GM21825 (cell line): ENCODE measurements around the gene FAM3B.
"Not testable (repeated sequence)": the region's sequence is repeated elsewhere in the genome, so short reads cannot be mapped to it uniquely, and the experiment has no call there.

ENCODE experiments used
- ATAC-seq: cut with Tn5 transposase; IDR thresholded peaks from one replicate; pipeline ENCODE4 v1.9.1; 2021; ENCODE audit warnings: mild to moderate bottlenecking, moderate library complexity; ENCODE audit not compliant: unreplicated experiment

Gene FAM3B

DNA sequence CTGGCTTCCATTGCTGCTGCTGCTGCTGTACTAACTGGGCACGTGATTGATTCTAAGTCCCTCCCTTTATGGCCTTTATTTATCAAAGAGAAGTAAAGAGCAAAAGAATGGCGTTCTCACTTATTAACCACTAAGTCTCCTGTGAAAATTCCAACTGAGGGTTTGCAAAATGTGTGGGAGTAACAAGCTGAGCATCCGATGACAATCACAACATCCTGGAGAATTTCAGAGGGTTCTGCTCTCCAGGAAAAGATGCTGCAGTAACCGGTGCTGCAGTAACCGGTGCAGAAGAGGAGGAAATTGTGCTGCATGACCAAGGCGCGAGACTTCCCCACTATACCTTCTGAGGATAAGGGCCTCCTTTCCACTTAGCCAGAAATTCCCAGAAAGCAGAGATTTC lies 32.5 kb downstream of the FAM3B start:
- no peak for ATAC-seq

DNA sequence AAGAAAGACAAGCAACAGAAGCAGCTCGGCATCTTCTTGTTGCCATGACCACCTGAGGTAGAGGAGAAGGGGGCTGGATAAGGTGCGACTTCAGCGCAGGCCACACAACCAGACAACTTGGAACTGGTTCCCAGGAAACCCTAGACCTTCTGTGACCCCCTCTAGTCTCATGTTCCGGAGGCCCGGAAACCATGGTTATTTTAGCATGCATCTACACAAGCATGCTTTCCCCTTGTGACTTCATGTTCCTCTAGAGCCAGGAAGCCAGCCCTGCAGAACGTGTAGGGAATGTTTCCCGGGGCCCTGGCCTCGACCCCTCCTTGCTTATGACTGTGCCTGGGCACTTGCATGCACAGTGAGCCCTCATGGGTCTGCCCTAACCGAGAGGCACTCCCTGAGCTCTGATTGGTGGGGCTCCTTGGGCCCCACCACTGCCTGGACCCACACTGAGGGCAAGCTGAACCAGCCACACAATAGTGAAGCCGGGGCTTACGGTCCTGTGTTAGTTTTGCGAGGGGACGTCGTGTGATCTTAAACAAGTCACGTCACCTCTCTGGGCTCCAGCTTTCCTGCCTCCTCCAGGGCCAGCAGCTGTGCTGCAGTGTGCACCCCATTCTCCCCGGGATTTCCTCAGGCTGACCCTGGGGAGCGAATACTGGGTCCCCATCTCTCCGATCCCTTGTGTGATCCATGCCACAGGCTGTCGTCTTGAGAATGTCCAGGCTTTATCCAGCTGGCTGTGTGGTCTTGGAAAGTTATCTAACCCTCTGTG lies 33.2 kb downstream of the FAM3B start:
- ATAC-seq, result no peak

DNA sequence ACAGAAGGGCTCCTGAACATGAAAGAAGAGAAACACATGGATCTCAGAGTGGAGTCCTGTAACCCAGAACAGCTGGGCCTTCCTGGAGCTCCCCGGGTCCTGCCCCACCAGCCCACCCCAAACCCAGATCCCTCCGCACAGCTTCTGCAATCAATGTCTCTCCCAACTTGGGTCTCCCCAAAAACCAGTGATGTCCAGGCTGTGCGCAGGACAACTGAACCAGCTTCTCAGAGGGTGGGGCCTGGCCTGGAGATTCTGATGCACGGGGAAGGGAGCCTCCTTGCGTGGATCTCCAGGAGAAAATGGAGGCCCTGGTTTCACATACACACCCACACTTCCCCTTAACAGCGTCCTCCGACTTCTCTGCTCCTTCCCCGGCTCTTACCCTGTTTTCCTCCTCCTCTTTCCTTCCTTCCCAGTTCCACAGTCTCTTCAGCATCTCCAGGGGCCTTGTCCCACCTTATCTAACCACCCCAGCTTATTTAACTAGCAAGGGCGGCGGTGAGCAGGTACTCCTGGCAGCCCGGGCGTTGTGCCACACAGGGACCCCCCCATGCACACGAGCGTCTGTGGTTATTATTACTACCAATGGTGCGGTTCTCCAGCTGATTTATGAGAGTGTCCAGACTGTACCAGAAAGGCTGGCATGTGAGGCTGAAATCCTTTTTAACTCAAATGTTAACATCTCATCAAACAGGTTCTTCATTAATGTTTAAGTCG lies 34.0 kb downstream of the FAM3B start:
- no peak for ATAC-seq

DNA sequence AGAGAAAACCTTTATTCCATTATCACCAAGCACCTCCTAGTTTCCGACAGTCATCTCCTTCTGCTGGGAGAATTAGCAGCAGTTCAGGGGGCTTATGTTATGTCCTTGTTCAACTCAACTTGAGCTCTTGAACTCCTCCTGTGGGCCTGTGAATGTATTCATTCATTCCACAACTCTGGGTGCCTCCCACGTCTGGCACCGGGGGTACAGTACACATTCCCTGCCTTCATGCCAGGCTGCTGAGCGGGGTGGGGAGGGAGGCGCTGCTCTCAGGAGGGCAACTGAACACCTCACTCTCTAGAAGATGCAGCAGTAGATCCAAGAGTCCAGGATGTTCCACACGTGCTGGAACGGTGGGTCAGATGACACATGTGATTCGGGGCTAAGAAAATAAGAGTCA lies 40.9 kb downstream of the FAM3B start:
- ATAC-seq, result no peak

DNA sequence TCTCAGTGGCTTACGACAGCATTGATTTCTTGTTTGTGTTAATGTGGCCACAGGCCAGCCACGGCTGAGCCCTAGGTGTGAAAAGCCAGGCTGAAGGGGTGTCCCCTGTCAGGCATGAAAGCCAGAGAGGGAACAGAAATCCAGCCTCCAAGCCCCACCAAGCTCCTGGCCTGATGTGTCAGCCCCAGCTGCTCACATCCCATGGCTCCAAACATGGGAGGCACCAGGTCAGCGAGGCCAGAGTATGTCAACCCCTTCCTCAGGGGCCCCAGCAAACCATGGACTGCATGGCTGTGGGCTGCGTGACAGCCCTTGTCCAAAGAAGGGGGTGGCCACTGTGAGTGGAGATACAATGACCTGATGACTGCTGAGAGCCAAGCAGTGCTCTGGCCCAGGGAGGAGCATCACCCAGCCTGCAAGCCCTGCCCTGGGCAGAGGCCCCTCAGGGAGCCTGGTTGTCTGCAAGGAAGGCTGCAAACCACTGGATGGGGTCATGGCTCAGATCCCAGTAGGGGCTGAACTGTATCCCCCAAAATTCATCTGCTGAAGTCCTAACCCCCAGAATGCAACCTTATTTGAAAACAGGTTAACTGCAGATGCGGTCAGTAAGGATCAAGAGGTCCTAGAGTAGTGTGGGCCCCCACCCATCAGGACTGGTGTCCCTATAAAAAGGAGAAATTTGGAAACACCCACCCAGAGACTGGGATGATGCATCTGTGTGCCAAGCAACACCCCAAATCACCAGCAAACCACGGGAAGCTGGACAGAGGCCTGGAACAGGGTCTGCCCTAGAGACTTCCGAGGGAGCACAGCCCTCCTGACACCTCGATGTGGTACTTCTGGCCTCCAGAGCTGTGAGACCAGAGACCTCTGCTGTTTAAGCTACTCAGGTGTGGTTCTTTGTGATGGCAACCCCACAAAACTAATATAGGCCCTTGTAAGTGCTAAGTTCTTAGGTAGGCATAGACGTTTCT lies 41.9 kb downstream of the FAM3B start:
- no peak for ATAC-seq

DNA sequence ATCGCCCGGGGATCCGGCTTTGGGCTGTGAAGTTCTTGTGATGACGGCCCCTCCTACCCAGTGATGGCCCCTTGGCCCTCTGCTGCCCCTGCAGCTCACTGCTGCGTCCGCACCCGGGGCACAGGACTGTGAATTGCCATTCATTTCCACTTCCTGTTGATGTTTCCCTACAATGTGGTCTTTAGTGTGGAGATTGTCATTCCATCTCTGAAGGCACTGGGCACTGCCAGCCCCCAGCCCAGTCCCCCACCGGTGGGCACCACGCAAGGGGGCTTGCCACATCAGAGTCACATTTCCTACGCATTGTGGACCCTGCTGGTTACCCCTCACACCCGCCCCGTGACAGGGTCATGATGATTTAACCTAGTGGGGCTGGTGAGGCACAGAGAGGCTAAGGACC lies 42.7 kb downstream of the FAM3B start:
- no peak for ATAC-seq

DNA sequence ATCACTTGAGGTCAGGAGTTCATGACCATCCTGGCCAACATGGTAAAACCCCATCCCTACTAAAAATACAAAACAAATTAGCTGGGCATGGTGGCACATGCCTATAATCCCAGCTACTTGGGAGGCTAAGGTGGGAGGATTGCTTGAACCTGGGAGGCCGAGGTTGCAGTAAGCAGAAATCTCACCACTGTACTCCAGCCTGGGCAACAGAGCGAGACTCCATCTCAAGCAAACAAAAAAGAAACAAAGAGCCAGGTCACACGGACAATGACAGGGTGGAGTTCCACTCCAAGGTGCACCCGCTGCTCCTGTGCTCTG lies 43.1 kb downstream of the FAM3B start:
- not testable (repeated sequence) for ATAC-seq

DNA sequence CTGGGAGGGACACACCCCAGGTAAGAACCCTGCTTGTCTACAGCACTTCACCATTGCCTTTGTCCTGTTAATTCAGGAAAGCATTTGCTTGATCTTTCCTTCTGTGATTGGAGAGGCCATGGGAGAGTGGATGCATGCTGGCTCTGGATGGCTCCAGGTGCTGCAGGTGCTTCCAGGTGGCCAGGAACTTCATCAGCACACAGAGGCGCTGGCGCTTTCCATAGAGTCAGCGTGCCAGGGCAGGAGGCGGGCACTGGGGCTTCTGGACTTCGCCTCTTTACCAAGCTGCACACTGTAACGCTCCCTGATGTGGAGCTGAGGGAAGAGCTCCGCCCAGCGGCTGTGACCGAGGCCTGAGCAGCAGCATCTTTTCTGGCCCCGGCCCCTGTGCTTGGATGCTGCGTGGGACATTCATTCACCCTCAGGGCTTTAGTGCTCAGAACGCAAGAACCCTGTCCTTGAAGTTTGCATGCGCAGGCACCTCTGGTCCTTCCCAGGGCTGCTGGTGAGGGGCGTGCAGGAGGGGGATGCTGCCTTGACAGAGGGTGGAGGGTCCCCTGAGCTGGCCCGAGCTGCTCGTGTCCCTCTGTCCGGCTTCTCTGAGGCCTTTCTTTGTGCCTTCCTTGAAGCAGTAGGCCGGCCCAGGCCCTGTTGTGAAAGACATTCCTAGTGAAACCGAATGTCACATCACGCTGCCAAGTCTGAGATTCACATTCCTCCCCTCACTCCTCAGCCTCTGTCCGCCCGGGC lies 43.6 kb downstream of the FAM3B start:
- no peak for ATAC-seq

DNA sequence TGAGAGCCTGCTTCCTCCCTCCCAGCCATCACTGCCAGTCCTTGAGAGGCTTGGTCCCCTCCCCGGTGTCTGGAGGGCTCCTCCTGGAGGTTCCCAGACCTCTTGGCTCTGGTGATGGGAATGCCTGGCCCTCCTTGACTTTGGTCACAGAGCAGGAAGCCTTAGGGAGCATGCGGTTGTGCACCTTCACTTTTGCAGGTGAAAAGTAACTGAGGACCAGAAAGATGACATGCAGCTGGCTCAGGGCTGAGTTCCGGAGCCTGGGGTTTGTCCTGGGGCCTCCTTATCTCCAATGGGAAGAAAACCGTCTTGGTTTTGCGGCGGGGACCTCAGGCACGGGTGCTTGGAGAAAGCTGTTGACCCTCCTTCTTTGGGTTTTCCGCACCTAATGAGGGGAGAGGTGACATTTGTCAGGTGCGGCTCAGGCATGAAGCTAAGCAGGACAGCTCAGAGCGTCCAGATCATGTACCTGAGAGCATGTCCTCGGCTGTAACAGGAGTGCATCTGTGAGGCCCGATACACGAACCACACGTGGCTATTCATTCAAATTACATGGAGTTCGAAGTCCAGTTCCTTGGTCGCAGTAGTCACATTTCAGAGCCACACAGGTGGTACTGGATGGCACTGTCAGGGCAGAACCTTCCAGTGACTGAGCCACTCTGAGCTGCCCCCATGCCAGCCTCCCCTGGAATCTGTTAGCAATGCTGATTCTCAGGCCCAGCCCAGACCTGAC lies 44.6 kb downstream of the FAM3B start:
- ATAC-seq, result no peak

DNA sequence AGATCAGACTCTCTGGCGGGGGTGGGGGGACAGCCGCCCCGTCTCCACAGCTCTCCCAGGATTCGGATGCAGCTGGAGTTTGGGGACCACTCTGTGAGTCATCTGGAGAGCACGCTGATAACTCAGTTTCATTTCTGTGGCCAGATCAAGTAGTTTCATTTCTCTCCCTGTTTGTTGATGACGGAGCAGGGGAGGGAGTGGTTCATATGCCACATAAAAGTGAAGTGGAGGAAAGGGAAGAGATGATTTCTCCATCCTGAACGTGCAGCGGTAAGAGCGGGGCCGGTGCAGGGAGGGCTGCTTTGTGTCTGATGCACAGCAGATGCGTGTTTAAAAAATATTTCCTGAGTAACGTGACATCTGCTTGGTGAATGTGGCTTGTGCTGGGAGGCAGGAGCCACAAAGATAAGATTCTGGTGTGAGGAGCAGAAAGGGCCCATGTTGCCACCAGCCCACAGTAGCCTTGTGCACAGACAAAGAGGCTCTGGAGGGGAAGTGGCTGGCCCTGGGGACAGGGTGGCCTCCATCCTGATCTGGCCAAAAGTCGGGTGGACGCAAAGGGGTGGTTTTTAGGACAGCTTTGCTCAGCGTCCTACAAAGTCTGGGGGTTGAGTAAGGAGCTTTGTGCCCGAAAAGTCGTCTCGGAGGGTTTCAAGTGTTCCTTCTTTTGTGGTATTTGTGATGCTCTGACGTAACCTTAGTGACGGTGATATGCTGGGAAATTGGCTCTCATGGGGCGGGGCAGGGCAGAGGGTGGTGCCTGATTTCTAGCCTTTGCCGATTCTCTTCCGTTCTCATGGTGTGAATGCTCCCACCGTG lies 45.4 kb downstream of the FAM3B start, which contains the start of gene MX2:
Gene MX2 (plus strand): TSS at position 242 of the 819 bp plus-strand sequence. CDS start 14,880 bp downstream, outside the sequence.
- ATAC-seq, result no peak

DNA sequence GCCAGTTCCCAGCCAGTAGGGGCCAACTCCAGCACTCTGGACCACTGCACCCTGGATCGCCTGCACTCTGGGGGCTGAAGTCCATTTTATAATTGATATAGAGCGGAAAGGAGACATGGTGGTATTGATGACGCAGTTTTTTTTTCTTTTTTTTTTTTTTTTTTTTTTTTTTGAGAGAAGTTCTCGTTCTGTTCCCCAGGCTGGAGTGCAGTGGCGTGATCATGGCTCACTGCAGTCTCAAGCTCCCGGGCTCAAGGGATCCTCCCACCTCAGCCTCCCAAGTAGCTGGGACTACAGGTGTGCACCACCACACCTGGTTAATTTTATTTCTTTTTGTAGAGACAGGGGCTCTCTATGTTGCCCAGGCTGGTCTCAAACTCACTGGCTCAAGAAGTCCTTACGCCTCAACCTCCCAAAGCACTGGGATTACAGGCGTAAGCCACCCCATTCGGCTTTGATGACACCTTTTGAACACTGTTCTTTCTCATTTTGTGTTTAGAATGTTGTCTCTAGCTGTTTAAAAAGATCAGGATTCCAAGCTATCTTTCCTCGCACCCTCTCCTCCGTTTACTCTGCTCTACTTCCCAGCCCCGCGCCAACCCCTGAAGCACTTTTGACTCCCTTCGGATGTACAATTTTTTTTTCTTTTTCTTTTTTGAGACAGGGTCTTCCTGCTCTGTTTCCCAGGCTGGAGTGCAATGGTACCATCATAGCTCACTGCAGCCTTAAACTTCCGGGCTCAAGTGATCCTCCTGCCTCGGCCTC lies 46.2 kb downstream of the FAM3B start:
- no peak for ATAC-seq

DNA sequence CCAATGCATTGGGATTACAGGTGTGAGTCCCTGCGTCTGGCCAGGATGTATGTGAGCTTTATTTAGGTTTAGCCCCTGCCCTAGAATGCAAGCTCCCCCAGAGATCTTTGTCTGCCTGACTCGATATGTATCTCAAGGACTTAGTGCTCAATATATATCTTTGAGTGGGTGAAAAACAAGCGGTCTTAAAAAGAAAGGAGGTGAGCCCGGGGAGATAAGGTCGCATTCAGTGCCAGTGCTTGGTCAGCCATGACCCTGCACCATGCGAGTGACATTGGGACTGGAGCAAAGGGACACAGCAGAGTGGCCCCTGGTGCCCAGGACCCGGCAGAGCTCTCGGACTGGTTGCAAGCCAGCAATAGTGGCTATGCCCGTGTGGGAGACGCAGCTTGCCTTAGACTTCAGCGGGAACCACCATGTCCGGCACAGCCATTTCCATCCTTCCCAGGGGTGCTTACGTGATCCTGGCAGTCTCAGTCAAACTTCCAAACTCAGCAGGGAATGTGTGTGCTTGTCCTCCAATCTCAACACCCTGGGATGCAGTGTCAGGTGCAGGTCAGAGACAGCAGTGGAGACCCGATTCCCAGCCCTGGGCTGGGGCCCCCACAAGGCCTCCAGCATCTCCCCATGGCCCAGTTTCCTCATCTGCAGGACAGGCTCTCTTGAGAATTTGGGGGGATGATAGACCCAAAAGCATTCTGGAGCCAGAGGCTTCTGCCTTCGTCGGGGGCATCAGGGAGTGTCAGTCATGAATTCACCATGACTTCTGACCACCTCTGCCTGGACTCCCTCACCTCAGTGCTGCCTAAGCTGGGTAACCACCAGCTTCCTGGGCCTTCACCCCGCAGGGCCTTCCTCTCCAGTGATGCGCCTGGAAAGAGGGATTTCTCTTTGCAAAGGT lies 47.0 kb downstream of the FAM3B start:
- ATAC-seq, result no peak

DNA sequence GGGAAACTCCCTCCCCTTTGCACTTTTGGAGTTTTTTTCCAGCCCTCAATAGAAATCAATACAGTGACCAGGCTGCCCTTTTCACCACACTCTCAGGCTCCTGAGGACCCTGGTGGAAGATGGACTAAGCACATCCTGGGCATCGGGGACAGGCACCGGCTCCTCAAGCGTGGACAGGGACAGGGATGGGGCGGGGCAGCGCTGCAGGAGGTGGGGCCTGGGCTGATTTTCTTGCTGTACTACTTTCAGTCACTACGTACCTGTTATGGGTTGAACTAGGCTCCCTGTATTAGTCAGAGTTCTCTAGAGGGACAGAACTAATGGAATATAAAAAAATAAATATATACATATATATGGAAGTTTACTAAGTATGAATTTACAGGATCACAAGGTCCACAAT lies 47.7 kb downstream of the FAM3B start:
- ATAC-seq, result no peak

DNA sequence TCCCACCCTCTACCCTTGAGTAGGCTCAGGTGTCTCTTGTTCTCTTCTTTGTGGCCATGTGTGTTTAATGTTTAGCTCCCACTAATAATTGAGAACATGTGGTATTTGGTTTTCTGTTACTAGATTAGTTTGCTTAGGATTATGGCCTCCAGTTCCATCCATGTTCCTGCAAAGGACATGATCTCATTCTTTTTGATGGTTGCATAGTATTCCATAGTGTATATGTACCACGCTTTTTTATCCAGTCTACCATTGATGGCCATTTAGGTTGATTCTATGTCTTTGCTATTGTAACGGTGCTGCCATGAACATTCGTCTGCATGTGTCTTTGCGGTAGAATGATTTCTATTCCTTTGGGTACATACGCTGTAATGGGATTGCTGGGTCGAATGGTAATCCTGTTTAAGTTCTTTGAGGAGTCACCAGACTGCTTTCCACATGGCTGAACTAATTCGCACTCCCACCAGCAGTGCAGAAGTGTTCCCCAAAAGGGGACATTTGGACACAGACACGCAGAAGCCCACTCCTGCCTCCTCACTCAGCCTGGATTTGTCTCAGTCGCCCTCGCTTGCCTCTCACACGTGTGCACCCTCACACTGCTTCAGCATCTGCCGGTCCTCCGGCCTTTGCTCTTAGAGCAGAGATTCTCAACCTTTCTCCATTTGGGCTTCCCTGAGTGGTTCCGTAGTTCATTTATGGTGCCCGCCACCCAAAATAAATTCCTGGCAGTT lies 48.9 kb downstream of the FAM3B start:
- no peak for ATAC-seq

DNA sequence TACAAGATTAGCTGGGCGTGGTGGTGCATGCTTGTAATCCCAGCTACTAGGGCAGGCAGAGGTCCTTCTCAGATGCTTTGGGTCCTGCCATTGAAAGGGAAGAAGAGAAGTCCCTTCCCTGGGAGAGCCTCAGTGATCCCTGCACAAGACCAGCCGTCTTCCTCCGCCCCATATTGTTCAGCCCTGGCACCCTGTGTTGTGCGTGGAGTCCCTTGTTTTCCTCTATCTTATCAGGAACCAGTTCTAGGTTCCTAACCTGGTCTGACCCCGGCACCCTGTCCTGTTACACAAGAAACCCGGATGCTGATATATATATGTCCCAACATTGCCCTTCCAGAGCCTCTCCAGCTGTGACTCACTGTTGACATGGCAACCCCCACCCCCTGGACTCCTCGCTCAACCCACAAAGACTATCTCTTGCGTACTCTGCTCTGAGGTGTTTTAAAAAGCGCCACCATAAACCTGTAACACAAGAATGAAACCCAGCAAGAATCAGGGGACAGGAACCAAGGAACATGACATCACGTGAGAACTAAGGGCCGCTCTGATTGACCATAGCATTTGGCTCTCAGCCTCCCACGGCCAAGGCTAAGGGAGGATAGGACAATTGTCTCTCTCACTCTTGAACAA lies 50.0 kb downstream of the FAM3B start:
- no peak for ATAC-seq

DNA sequence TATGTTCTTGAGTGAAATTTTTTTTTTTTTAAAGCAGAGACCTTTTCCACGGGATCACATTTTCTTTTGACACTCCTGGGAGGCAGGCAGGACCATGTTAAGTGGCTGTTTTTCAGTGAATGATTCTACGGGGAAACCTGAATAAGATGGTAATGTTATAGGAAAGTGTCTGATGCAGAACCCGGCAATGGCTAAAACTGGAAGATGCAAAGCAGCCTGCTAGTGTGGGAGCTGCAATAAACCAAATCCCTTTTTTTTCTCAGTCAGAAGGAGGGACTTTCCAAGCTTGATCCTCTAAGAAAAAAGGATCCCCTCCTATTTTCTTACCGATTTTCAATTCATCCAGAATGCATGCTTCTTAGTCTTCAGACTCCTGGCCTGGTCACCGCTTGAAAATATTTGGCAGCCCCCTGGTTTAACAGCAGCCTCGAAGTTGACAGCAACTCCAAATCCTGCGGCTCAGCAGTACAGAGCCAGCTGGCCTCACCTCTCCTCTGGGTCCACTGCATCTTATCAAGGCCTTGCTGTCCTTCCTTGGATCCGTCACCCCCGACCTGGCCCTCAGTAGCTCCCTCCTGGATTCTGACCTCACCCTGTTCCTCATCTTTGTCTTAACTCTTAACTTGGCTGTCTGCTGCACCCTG lies 50.8 kb downstream of the FAM3B start:
- no peak for ATAC-seq
